NCI-H2081 treated with DMSO at 0.1 percent for 48 hours (cell line): ENCODE data around the gene MYOM1.

ENCODE experiments used
- DNase-seq: peaks from one replicate; lab custom pipeline; 2025; lab: John Stamatoyannopoulos, UW

The MYOM1 gene

GRCh38 chr18:3219631-3220335, at the start of gene MYOM1:
MYOM1 (minus strand) TSS chr18:3219968; CDS start chr18:3215223, 4,745 bp downstream.
- no peak for DNase-seq

GRCh38 chr18:3269241-3269913, 49.6 kb upstream of the MYOM1 start:
- no peak for DNase-seq

- DNase-seq: no peak
These were observed 48.5 kb upstream of the MYOM1 start for GRCh38 chr18:3268306-3268705.

DNA sequence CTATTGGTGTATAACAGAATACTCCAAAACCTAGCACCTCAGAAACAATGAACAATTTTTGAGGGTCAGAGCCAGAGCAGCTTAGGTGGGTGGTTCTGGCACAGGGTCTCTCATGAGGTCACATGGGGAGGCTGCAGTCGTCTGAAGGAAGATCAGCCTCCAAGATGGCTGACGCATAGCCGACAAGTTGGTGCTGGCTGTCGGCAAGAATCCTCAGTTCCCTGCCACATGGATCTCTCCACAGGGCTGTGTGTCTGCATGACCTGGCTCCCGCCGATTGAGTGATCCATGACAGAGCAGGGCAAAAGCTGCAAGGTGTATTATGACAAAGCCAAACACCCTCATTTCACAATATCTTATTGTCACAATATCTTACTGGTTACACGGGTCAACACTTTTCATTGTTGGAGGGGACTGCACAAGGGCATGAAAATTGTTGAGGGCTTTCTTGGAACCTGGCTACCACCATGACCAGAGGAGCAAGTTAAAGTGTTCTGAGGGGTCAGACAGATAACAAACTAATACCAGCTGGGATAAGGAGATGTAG, 46.4 kb upstream of the MYOM1 start:
- no peak for DNase-seq

- DNase-seq: no peak
These were observed 45.8 kb upstream of the MYOM1 start for GRCh38 chr18:3265564-3266033.

DNA sequence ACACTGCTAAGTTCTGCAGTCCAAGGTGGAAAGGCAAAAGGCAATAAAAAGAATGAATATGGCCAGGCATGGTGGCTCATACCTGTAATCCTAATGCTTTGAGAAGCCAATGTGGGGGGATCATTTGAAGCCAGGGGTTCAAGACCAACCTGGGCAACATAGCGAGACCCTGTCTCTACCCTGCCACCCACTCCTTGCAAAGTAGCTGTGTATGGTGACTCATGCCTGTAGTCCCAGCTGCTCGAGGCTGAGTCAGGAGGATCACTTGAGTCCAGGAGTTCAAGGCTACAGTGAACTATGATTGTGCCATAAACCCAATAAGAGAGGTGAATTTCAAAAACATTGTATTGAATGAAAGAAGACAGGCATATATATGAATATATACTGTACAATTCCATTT, 44.6 kb upstream of the MYOM1 start:
- DNase-seq: no peak

DNA sequence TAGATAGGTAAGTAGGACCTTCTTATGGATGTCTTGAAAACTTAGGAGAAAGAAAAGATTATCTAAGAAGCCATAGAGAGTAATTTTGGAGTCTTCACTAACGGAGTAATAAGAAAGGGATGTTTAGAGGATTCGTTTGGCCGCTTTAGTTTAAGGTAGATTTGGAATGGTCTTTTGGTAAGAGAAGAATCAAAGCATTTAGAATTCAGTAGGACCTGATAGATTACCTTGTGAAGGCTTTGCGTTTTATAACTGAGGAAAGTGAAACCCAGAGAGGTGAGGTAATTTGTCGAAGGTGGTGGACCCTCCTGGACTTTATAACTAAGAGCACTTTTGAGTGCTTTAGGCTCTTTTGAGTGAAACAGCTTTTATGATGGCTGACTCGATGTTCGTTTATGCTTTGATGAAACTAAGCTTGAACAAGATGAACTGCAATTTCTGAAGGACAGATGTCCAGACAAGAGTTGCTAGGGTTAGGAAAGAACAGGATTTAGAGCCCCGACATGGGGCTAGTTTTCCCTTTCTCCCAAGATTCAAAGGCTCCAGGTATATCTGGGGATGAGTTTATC, 43.4 kb upstream of the MYOM1 start:
- no peak for DNase-seq

DNA sequence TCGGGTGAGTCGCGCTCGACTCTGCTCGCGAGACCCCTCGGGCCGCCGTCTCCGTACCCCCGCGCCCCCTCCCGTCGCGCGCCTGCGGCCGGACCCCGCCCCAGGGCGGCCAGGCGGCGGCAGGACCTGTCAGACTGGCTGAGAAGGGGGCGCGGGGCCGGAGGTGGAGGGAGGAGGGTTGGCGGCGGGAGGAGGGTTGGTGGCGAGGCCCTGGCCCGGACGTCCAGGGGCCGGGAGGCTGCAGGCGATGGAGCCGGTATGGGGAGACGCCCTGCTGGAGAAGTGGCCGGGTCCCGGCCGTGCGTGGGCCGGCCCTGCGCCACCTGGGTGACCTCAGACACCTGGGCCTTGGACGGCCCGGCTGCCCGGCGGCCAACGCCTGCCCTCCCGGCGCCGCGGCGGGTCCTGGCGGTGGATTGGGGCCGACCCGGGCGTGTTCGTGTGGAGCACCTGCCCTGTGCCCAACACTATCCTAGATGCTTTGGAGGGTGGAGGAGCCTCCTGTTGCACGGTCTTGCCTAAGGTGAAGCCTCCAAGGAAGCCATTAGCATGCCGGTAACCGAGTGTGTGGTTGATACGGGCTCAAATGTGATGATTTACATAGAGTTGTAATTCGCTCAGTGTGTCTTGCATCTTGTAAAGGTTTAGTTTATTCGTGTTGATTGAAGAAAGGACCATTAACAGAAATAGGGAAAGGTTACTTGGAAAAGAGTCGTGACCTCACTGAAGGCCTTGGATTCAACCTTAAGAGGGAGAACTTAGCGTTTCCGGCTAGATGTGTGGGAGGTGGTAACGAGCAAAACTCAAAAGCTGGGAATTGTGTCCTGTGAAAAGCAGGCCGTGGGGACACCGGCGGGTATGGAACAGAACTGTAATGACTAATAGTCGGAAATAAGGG, 42.7 kb upstream of the MYOM1 start:
- no peak for DNase-seq

GRCh38 chr18:3261373-3262233, 41.8 kb upstream of the MYOM1 start, which contains the start of gene MYL12B:
MYL12B (plus strand) TSS chr18:3262133; CDS start chr18:3272899, 10,766 bp downstream.
- DNase-seq: no peak

- DNase-seq: no peak
These were observed 41.2 kb upstream of the MYOM1 start for GRCh38 chr18:3260995-3261372.

GRCh38 chr18:3257627-3258120, 37.9 kb upstream of the MYOM1 start:
- no peak for DNase-seq

DNA sequence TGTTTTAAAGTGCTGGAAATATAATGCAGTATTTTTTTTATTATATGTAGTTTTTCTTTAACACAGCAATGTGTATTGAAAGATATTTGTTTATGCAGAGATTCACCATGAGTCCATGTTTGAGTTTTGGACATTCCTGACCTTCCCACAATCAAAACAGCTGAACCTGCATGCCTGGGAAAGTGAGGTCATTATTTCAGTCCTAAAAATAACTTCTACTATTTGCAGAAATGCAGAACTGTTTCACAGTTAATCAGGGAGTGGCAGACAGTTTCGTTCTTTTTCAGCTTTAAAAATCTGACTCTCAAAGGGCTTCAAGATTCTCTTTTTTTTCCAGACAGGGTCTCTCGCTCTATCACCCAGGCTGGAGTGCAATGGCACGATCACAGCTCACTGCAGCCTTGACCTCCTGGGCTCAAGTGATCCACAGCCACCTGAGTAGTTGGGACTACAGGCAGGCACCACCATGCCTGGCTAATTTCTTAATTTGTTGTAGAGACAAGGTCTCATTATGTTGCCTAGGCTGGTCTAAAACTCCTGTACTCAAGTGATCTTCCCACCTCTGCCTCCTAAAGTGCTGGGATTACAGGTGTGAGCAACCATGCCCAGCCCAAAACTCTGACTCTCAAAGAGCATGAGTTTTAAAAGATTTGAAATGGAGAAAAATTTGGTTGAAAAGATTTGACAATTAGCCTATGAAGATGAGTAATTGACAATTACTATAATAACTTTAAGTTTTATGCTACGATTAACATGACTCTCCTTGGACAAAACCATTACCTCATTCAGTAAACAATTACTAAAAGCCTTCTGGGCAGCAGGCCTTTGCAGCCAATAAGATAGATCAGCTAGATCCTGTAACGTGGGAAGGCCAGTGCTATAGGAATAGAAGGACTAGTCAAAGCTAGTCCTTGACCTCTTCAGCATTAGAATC, 37.2 kb upstream of the MYOM1 start:
- no peak for DNase-seq

DNA sequence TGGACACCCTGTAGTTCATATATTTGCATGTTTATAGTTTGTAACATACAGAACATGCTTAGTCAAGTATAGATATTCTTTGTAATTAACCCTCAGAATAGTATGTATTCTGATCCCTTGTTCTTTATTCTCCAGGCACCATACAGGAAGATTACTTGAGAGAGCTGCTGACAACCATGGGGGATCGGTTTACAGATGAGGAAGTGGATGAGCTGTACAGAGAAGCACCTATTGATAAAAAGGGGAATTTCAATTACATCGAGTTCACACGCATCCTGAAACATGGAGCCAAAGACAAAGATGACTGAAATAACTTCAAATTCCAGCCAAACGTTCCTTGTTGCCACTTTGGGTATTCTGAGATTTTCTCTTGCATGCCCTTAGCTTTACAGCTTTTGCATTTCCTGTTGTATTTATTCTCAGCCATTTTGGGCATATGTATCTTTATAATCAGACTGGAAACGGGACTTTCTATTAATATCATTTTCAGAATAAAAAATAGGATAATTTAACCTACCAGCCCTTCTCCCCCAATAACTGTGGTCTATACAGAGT, 35.9 kb upstream of the MYOM1 start:
- DNase-seq: no peak

GRCh38 chr18:3254725-3255124, 35.0 kb upstream of the MYOM1 start:
- DNase-seq: no peak

DNA sequence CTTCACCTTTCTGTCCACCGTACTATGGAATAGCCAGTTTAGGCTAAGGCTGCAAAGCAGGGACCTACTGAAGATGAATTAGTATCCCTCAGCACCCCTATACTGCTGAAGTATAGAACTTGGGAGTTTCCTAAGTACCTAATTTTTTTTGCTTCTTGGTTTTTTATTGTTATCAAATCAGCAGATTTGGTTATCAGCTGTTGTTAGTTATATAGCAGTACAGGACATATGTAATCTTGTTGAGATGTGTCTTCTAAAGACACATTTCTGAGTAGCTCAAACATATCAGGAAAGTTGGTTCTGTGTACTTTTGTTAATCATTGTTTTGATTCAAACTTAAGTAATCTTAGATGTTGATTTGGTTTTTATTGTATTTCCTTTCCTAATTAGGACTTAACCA, 33.1 kb upstream of the MYOM1 start:
- DNase-seq: no peak

GRCh38 chr18:3251963-3252277, 32.2 kb upstream of the MYOM1 start:
- DNase-seq: no peak

DNA sequence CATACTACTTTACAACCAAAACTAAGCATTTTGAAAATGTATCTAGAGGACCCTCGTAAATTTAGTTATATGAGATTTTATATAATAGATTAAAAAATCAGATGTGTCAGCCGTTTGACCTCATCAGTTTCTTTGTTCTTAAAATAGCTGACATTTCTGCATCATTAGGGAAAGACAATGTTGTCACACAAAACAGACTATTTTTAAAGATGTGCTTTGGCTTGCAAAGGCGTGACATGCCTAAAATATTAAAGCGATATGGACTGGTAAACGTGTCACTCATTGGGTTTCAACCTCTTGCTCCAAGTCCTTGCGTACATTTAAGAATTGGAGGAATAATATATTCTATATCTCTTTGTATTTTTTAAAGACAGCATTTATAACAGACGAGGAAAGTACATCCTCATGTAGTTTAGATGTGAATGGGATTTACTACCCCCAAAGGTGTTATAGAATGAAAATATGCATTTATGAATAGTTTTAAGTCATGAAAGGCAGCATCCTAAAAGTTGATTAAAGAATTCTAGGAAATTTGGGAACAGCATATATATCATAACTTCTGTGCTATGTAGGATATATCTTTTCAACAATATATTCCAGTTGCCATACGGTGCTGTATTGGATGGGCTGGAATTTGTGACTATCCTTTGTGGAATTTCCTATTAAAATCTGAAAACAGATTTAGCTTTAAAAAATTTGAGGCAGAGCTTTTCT, 31.6 kb upstream of the MYOM1 start:
- no peak for DNase-seq

- DNase-seq: no peak
These were observed 30.7 kb upstream of the MYOM1 start for GRCh38 chr18:3250237-3251107.
